ENCODE results near the gene KLHL35.
"Not testable (repeated sequence)": the region's sequence is repeated elsewhere in the genome, so short reads cannot be mapped to it uniquely, and the experiment has no call there.

Gene KLHL35

DNA sequence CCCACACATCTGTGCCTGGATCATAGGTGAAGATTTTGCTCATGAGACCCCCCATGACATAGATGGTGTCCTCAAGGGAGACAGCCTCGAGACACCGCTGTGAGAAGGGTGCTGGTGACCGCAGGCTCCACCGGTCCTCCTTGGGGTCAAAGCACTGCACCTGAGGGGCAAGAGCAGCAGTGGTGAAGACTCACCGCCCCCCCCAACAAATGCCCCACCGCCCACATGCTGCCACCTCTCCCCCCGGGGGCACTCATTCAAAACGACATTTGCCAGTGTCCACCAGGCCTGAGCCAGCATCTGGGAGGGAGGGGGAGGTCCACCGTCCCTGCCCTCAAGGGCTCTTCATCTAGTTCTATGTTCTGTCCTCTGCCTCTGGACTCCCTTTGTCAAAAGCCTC is 9.3 kb downstream of the KLHL35 start:
- DNase-seq (ENCODE audit: low read depth in 2 of 2) = no peak

DNA sequence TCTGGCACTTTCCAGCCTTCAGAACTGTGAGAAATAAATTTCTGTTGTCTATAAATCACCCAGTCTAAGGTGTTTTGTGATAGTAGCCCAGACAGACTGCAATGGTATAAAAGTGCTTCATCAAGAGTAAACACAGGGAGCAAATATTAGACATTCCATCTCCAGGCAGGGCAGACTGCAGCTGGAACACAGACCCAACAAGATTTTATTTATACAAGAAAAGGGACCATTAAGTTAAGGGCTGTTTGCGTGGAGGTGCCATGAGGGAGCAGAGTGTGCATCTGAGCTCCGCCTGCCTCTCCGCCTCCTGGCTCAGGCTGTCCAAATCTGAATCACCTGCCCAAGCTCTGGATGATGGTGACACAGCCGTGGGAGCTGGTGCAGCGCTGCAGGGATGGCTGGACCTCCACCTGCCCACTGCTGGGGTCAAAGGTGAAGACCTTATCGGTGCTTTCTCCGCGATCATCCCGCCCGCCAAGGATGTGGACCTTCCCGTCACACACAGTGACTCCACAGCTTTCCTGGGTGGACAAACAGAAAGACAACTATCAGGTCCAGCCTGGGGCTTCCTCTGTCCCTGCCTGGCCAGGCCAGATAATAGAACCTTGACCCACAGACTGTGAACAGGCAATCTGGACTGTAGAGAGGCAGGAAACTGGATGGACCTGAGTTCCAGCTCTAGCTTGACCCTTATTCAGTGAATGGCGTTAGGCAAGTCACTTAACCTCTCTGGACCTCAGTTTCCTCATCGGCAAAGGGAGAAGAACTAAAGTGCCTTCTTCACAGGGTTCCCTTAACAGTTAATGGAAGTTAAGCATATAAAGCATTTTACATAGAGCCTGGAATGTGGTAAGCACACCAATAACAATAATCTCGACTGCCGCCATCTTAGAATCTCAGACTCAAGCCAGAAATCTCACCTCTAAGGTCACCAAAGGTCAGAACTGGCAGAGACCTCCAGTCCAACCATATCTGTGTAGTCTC is 10.5 kb downstream of the KLHL35 start:
- no peak for DNase-seq (ENCODE audit: low read depth in 2 of 2)

- no peak for DNase-seq (ENCODE audit: low read depth in 2 of 2)
Measured at GRCh38 chr11:75421902-75422247, 11.1 kb downstream of the KLHL35 start.

DNA sequence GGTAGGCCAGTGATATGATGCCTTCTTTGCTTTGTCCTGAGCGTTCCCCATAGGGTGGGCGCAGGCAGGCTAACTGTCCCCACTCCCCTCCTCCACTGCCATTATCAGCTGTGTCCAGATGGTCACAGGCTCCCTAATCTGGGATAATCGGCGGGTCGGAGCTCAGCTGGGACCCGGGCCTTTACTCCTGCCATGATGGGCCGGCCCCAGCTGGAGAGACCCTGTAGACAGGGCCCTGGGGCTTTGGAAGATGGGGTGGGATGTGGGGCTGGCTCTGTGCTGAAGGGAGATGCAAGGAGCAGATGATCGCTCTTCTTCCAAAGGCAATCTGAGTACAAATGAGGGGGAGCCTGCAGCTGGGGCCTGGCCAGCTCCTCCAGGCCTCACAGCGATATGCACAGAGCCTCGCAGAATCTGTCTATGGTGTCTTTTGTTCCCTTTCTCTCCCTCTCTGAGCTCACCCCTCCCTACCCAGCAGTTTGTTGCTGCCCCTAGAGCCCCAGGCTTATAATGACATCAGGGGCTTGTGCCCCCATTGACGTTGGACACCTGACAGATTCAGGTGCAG is 11.9 kb downstream of the KLHL35 start:
- no peak for DNase-seq (ENCODE audit: low read depth in 2 of 2)

GRCh38 chr11:75420224-75421034 is 12.6 kb downstream of the KLHL35 start:
- DNase-seq (ENCODE audit: low read depth in 2 of 2) = no peak

- no peak for DNase-seq (ENCODE audit: low read depth in 2 of 2)
Measured at GRCh38 chr11:75413864-75414263, 19.1 kb downstream of the KLHL35 start.

GRCh38 chr11:75413146-75413545 is 19.9 kb downstream of the KLHL35 start:
- not testable (repeated sequence) for DNase-seq (ENCODE audit: low read depth in 2 of 2)

- DNase-seq (ENCODE audit: low read depth in 2 of 2) = not testable (repeated sequence)
Measured at GRCh38 chr11:75409971-75410370, 23.0 kb downstream of the KLHL35 start.

DNA sequence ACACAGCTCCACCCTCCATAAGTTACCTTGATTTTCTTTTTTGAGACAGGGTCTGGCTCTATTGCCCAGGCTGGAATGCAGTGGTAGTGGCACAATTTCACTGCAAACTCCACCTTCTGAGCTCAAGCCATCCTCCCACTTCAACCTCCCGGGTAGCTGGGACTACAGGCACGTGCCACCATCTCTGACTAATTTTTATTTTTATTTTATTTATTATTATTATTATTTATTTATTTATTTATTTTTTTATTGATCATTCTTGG is 24.1 kb downstream of the KLHL35 start:
- DNase-seq (ENCODE audit: low read depth in 2 of 2) = no peak

DNA sequence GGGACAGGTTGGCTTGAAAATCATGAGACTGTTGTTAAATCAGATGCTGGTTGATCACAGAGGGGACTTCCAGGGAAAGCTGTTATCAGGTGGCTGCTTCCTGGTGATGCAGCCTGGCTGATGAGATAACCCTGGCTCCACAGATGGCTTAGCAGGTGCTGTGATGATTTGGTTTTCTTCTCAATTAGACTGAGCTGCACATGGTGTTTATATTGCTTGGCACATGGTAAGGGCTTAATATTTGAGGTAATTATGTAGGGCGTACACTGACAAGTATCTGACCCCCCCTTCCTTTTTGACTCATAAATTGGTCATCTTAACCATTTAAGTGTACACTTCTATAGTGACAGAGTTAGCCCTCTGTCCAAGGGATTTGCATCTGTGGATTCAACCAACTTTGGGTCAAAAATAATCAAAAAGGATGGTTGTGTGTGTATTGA is 26.6 kb downstream of the KLHL35 start:
- DNase-seq (ENCODE audit: low read depth in 2 of 2) = no peak

DNA sequence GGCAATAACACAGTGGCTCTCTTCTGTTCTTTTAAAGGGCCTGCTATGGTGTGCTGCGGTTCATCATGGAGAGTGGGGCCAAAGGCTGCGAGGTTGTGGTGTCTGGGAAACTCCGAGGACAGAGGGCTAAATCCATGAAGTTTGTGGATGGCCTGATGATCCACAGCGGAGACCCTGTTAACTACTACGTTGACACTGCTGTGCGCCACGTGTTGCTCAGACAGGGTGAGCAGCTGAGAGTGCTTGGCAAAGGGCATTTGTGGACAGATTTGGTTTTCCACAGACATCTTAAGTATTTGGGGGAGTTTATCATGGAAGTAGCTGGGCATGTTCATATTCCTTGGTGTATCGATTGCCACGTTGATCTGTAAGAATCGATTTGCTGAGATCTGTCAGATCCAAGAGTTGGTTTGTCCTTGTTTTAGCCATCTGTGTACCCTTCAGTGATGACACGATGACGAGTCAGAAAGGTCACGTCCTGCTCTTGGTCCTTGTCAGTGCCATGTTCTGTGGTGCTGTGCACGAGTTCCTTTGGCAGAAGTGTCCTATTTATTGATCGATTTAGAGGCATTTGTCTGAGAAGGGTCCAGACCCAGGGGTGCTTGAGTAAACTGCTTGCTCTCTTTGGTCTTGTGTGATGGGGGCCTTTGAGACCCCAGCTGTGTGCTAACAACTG is 28.9 kb downstream of the KLHL35 start:
- DNase-seq (ENCODE audit: low read depth in 2 of 2) = no peak

DNA sequence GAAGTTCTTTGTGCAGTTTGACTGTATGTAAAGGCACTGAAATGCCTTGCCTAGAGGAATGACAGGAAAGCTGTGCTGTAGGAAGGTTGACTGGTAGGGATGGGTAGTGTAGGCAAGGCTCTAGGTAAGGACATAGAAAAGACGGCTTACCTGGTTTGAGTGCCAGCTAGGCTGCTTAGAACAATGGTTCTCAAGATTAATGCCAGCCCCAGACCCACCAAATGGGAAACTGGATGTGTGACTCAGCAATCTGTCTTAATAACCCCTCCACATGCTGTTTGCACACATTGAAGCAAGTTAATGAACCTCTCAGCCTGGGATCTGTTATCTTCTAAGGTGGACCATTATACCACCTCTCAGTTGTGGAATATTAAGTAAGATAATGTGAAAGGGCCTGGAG is 30.0 kb downstream of the KLHL35 start:
- DNase-seq (ENCODE audit: low read depth in 2 of 2) = no peak

- no peak for DNase-seq (ENCODE audit: low read depth in 2 of 2)
Measured at GRCh38 chr11:75402002-75402773, 30.8 kb downstream of the KLHL35 start.

DNA sequence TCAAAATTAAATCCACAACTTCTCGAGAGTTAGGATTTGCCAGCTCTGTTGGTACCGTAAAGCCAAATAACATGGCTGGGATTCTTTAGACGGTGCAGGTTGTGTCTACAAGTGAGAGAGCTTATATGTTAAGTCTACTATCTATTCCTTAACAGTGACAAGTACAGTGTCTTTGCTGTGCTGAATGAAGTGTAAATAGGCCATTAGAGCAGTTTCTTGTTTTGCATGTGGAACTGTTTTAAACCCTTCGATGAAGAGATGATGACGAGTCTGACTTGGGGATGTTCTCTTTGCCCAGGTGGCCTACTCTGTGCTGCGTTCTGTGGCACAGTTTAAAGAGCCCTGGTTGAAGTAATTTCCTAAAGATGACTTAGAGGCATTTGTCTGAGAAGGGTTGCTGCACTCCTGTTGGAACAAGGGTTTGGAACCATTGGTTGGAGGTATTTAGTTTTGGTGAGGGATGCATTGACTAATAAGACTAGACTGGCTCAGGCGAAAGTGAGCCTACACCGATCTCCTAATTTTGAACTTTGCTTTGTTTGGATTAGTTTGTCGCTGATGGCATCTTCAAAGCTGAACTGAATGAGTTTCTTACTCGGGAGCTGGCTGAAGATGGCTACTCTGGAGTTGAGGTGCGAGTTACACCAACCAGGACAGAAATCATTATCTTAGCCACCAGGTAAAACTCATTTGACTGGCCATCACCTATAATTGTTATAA is 32.7 kb downstream of the KLHL35 start:
- DNase-seq (ENCODE audit: low read depth in 2 of 2) = no peak

DNA sequence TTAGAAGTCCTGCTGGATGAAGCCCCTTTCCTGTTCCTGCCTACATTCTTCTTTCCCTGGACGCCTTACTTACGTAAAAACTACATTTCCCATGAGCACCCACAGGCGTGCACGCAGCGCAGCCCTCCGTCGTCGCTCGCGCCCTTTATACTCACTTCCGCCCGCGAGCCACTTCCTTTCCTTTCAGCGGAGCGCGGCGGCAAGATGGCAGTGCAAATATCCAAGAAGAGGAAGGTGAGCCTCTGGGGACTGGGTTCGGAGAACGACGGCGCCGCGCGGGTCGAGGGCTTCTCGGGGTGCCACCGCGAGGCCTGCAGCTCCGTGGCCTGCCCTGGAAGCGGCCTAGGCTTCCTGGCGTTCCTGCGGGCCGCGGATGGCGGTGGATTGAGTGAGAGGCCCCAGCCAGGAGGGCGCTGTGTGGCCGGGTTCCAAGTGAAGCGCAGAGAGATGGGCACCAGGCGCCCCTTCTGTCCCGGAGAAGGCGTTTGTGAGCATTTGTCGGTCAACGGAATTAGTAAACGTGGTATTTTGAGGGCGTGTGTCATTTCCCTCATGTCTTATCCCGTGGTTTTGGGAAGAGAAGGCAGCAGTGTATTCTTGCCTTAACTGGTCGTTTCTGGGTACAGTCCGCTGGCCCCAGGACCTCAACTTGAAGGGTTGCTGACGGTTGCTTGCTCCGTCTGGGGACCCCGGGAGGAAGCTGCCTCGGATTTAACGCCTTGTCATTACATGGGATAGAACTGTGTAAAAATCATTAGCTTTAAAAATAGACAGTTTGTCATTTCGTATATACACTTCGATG is 33.5 kb downstream of the KLHL35 start, which contains the start of gene RPS3:
TSS of gene RPS3 (plus strand) at position 175 of the 802 bp plus-strand sequence. CDS start at position 205, 30 bp downstream.
- peak; percentile 68 to 70 for DNase-seq (ENCODE audit: low read depth in 2 of 2)

- DNase-seq (ENCODE audit: low read depth in 2 of 2) = no peak
Measured at GRCh38 chr11:75398906-75399305, 34.1 kb downstream of the KLHL35 start.

GRCh38 chr11:75394085-75394840 is 38.7 kb downstream of the KLHL35 start:
- no peak for DNase-seq (ENCODE audit: low read depth in 2 of 2)

DNA sequence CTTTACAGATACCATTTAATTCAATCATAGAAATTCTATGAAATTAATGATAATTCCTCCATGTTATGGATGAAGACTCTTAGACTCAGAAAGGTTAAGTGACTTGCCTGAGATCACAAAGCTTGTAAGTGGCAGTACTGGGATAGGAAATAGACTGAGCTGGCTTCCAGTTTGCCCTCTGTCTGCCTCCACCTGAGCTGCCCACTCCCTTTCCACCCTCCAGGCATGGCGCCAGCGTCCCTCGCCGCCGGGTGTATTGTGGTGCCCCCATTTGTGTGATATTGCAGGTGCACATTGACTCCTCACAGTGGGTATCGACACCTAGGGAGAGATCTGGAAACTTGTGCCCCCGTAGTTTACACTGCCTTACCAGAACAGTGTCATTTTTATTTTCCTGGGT is 43.1 kb downstream of the KLHL35 start:
- no peak for DNase-seq (ENCODE audit: low read depth in 2 of 2)

DNA sequence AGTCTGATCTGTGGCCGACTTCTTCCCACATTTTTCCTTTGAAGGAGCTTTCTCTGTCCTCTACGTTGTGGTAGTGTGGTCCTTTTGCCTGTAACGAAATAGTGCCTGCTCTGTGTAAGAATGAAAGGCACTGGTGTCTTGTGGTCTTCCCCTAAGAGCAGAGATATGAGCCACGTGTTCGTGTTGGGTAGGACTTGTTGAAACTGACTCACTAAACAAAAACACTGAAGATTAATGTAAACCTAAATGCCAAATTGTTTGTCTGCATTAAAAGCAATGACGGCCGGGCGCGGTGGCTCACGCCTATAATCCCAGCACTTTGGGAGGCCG is 43.8 kb downstream of the KLHL35 start:
- DNase-seq (ENCODE audit: low read depth in 2 of 2) = no peak

All from stimulated activated CD4-positive, alpha-beta T cell treated with anti-CD3 and anti-CD28 coated beads, Interleukin-1b, Interleukin-23, amount 100 ng/mL, for 1 hour (primary cell).